NT2/D1 (cell line): ENCODE measurements around the gene BBS9.

Experiments used
- SUZ12 ChIP-seq: IDR thresholded peaks from 2 replicates; pipeline ENCODE4 v1.6.1; 2011; ENCODE audit not compliant: insufficient read length, insufficient read depth; ENCODE audit errors: extremely low read depth
- YY1 ChIP-seq: IDR thresholded peaks from 2 replicates; pipeline ENCODE4 v1.6.1; 2011; ENCODE audit not compliant: insufficient read length, insufficient read depth
- ZNF274 ChIP-seq: IDR thresholded peaks from 2 replicates; pipeline ENCODE4 v1.6.1; 2011; ENCODE audit warnings: mild to moderate bottlenecking, low read depth, low read length

DNA sequence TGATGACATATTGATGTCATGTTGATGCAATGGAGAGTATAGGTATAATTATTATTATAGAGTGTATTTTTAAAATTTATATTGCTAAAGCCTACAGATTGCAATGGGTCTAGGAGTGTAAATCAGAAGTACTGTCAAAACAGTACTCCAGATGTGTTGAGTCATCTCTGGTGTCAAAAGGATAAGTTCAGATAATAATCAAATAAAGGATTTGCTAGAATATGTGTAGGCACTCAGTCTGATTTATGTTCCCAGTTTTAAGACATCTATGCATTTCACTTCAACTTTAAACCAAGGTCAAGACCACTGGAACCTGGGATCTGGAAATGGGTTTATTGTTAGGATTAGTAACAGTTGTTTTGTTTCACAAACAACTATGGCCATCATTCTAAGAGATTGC lies 433.6 kb downstream of the BBS9 start:
- no peak for TF ChIP-seq ZNF274
- no peak for TF ChIP-seq SUZ12
- TF ChIP-seq YY1 = no peak
